Measurements from ENCODE around the gene PLCXD3. TPM values are rescaled to one million over a fixed set of nuclear protein-coding genes. Genes with fewer than 3 reads are reported as not detected.
"Not testable (repeated sequence)": the region's sequence is repeated elsewhere in the genome, so short reads cannot be mapped to it uniquely, and the experiment has no call there.

The PLCXD3 gene
- total RNA-seq, 1 donor from 2014 or later, result 7.2 TPM

DNA sequence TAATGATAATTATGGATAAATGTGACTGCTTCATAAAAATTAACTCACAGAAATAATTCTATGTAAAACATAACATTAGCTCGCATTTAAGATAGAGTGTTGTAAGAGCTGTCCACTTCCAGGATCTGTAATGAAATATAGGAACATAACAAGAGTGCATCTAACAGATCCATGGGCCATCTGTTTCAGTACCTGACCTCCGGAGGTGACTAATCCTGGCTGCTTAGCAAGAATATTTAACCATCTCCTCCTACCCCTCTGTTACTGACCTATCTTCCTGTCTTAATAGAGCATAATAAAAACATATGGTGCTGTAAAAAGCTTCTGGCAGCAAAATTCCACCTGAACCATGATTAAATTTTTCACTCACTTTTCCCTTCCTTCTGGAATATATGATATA, 7.1 kb downstream of the PLCXD3 start:
- intact Hi-C loops (cut with DNase I), result no loop called here
- Histone ChIP-seq H3K36me3 (no peaks in the 10 kb centered on the region), H3K4me3 (no peak overlapping the region), H3K9me3 (no peaks in the 10 kb centered on the region), H3K27me3 (no peaks in the 10 kb centered on the region), H3K27ac (no peak overlapping the region), H3K4me1 (no peaks in the 10 kb centered on the region)
- no peak for DNase-seq (ENCODE audit: low spot score in 2 of 2)
- TF ChIP-seq CTCF (IDR thresholded peaks at IDR 0.05), result no peak

DNA sequence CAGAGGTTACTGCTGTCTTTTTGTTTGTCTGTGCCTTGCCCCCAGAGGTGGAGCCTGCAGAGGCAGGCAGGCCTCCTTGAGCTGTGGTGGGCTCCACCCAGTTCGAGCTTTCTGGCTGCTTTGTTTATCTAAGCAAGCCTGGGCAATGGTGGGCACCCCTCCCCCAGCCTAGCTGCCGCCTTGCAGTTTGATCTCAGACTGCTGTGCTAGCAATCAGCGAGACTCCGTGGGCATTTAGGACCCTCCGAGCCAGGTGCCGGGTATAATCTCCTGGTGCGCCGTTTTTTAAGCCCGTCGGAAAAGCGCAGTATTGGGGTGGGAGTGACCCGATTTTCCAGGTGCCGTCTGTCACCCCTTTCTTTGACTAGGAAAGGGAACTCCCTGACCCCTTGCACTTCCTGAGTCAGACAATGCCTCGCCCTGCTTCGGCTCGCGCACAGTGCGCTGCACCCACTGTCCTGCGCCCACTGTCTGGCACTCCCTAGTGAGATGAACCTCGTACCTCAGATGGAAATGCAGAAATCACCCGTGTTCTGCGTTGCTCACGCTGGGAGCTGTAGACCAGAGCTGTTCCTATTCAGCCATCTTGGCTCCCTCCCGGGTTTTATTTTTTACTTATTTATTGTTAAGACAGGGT, 16.8 kb downstream of the PLCXD3 start:
- H3K27me3 ChIP-seq; intact Hi-C loops (cut with DNase I); H3K27ac ChIP-seq; H3K4me1 ChIP-seq; H3K4me3 ChIP-seq; H3K9me3 ChIP-seq; DNase-seq (ENCODE audit: low spot score in 2 of 2); H3K36me3 ChIP-seq: not testable (repeated sequence)

DNA sequence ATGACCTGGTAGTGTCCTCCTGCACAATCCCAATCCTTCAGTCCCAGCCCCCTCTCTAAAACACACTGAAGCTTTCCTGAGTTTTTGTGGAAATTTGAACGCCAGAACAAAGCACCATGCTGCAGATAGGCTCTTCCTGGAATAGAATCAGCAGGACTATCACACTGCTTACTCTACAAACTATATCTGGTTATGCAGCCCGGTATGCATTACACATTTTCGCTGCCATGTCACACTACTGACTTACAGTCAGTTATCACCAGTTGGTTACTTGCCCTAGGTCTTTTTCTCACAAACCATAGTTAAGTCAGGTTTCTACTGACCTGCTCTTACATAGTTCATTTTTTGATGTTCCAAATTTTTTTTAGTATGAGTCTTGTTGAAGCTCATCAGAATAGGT, 24.9 kb downstream of the PLCXD3 start:
- H3K27ac ChIP-seq, result no peak overlapping the region
- TF ChIP-seq CTCF (IDR thresholded peaks at IDR 0.05), result no peak
- no peaks in the 10 kb centered on the region for H3K9me3 ChIP-seq
- DNase-seq (ENCODE audit: low spot score in 2 of 2), result no peak
- H3K36me3 ChIP-seq, result no peaks in the 10 kb centered on the region
- H3K4me3 ChIP-seq, result no peak overlapping the region
- intact Hi-C loops (cut with DNase I), result no loop called here
- no peaks in the 10 kb centered on the region for H3K4me1 ChIP-seq
- H3K27me3 ChIP-seq, result no peaks in the 10 kb centered on the region

- H3K36me3 ChIP-seq, result no peaks in the 10 kb centered on the region
- no peaks in the 10 kb centered on the region for H3K4me1 ChIP-seq
- intact Hi-C loops (cut with DNase I), result no loop called here
These were observed 27.7 kb downstream of the PLCXD3 start for GRCh38 chr5:41482715-41483114.

GRCh38 chr5:41482173-41482572, 28.2 kb downstream of the PLCXD3 start:
- H3K27me3 ChIP-seq, result no peaks in the 10 kb centered on the region
- no peaks in the 10 kb centered on the region for H3K4me1 ChIP-seq
- no peak for TF ChIP-seq CTCF (IDR thresholded peaks at IDR 0.05)
- no peaks in the 10 kb centered on the region for H3K9me3 ChIP-seq
- no peak overlapping the region for H3K27ac ChIP-seq
- intact Hi-C loops (cut with DNase I), result no loop called here
- DNase-seq (ENCODE audit: low spot score in 2 of 2), result no peak
- H3K4me3 ChIP-seq, result no peak overlapping the region
- H3K36me3 ChIP-seq, result no peaks in the 10 kb centered on the region

More at GRCh38 chr5:41482715-41483114, 27.7 kb downstream of the PLCXD3 start:
- H3K27ac ChIP-seq, result no peak overlapping the region
- no peaks in the 10 kb centered on the region for H3K27me3 ChIP-seq
- no peaks in the 10 kb centered on the region for H3K9me3 ChIP-seq
- no peak for DNase-seq (ENCODE audit: low spot score in 2 of 2)
- TF ChIP-seq CTCF (IDR thresholded peaks at IDR 0.05), result no peak
- H3K4me3 ChIP-seq, result no peak overlapping the region

- intact Hi-C loops (cut with DNase I); H3K4me1 ChIP-seq; H3K4me3 ChIP-seq; H3K27me3 ChIP-seq; H3K36me3 ChIP-seq; H3K27ac ChIP-seq; H3K9me3 ChIP-seq; DNase-seq (ENCODE audit: low spot score in 2 of 2): not testable (repeated sequence)
These were observed 38.7 kb downstream of the PLCXD3 start for GRCh38 chr5:41471571-41472208.

All from ascending aorta (tissue), 2 donors.